Suppressor macrophage (primary cell): ENCODE results near the gene MT1F.
A peak's percentile ranks its signal among the peaks of the same experiment; 100 is the strongest.
"Not testable (repeated sequence)": the region's sequence is repeated elsewhere in the genome, so short reads cannot be mapped to it uniquely, and the experiment has no call there.

Experiments used
- DNase-seq, 4 experiments: peaks; one replicate each; pipeline ENCODE4 v3.0.0-alpha.2; 2020 to 2022

MT1F gene

GRCh38 chr16:56672761-56673536 is 15.2 kb downstream of the MT1F start:
- DNase-seq, result no peak

- DNase-seq, result peak; percentile 51 to 62 (median 60)
Measured at GRCh38 chr16:56673921-56674320, 16.2 kb downstream of the MT1F start.

- not testable (repeated sequence) for DNase-seq
Measured at GRCh38 chr16:56674570-56674969, 16.8 kb downstream of the MT1F start.

DNA sequence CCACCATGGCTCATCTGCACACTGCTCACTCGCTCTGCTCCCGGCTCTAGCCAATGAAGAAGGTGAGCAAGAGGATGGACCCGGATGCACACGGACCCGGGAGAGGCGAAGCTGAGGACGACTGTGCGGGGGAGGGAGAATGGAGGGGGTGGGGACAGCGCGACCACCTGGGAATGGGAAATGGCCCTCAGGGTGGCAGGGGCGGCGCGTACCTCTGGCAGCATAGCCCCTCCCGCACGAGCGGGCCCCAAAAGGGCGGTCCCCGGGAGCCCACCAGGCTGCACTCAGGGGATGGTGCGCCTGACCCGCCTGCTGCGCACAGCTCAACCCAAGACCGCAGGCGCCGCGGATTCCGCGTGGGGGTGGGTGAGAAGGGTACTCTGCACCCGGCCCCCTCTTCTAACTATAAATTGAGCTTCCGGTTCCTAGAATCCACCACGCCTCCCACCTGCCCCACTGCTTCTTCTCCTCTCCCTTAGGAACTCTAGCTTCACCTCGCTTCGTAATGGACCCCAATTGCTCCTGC is 18.0 kb downstream of the MT1F start:
- DNase-seq, result no peak

DNA sequence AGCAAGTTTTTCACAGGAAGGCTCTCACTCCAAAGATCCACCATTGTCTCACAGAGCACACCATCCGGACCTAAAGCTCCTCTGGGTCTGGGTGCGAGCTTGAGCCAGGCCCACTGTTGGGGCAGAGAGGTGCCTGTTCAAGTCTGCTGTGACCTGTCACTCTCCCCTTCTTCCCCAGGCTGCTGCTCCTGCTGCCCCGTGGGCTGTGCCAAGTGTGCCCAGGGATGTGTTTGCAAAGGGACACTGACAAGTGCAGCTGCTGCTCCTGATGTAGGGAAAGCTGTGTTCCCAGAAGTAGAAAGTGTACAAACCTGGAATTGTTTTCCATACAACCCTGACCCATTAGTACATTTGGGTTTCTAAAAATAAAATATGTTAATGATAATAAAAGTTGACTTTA is 19.7 kb downstream of the MT1F start:
- DNase-seq, result no peak

DNA sequence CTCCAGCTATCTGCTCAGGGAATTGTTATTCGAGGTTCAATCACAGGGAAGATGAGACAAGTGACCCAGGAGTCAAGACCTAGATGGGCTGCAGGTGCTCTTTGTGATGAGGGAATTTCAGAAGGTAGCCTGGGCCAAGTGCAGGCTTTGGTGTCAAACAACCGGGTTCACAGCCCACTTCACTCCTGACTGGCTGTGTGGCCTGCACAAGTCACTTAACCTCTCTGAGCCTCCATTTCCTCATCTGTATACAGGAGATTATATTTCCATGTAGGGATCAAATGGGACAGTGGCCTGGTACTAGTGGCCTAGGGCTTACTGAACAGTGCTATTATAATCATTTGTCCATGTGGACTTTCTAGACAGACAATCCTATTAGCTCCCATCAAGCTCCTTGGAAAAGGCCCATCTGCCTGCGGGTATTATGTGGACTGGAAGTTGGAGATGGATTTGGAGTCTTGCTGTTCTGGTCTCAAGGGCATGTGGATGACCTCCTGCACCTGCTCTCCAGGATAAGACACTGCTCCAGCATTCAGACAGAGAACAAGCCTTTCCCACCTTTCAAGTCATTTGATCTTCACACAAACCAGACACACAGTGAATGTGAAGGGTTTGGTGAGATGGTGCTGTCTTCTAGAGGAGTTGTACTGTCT is 21.4 kb downstream of the MT1F start:
- no peak for DNase-seq

DNA sequence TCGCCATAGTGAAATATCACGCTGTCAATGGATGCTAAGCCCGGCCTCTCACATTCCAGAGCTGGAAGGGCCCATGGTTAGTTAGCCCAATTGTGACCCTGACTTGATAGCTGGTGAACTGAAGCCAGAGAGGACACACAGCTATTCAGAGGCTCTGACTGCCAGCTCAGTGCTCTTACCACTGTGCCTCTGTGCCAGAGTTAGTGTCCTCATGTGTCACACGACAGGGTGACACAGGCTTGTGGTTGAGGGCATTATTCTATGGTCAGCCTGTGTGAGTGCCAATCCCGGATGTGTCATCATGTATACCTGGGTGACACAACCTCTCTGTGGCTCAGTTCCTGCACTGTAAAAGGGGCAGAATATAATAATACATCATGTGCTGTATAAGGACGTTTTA is 22.1 kb downstream of the MT1F start:
- DNase-seq, result peak in 3 of 4 experiments; percentile 32 to 48 (median 47)

DNA sequence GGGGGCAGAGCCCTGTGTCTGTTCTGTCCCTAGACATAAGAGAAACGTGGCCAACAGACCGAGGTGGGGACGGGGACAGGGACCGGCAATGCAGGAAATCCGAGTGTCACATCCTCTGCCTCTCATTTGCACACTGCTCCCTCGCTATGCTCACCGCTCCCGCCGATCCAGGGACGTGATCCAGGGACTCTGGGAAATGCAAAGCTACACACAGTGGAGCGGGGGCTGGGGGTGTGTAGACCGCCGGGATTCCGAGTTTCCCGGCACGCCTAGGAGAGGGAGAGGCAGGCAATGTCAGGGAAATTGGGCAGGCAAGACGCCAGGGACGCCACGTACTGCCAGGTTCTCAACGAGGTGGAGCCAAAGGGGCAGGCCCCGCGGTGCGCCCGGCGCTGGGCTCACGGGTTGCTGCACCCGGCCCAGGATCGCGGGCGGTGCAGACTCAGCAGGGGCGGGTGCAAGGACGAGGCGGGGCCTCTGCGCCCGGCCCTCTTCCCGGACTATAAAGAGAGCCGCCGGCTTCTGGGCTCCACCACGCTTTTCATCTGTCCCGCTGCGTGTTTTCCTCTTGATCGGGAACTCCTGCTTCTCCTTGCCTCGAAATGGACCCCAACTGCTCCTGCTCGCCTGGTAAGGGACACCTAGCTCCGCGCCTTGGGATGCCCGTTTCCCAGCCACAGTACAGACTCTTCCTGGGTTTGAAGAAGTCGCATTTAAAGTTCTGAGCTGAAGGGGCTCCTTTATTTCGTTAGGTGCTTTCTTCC is 24.4 kb downstream of the MT1F start, which contains the start of gene MT1X:
MT1X (plus strand) TSS at position 532 of the 764 bp plus-strand sequence; CDS start at position 603, 71 bp downstream.
- DNase-seq, result peak; percentile 94 to 98 (median 95)

DNA sequence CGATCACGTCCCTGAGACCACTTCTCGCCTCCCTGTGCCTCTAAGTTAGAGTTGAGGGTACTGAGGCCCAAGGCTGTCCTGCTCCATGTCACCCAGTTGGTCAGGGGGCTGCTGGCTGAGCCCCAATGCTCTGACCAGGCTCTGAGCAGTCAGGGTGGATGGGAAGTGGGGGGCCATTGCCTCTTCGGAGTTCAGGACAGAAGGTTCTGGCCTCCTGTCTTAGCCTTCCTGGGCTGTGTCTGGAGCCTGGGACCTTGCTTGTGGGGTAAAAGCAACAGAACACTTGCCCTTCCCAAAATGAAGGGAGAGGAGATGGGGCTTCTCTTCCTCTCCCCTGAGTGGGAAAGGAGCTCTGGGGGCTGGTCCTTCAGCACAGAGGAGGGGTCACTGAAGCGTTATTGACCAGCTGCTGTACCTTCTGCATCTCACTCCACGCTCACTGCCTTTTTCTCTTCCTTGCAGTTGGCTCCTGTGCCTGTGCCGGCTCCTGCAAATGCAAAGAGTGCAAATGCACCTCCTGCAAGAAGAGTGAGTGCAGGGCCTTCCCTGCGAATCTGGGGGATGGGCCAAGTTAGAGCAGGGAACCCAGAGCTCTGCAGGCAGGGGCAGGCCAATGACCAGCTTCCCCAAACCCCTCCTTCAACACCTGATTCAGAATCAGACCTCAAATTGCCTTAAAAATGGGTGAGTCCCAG is 25.1 kb downstream of the MT1F start:
- DNase-seq, result peak in 1 of 4 experiments; percentile 15

DNA sequence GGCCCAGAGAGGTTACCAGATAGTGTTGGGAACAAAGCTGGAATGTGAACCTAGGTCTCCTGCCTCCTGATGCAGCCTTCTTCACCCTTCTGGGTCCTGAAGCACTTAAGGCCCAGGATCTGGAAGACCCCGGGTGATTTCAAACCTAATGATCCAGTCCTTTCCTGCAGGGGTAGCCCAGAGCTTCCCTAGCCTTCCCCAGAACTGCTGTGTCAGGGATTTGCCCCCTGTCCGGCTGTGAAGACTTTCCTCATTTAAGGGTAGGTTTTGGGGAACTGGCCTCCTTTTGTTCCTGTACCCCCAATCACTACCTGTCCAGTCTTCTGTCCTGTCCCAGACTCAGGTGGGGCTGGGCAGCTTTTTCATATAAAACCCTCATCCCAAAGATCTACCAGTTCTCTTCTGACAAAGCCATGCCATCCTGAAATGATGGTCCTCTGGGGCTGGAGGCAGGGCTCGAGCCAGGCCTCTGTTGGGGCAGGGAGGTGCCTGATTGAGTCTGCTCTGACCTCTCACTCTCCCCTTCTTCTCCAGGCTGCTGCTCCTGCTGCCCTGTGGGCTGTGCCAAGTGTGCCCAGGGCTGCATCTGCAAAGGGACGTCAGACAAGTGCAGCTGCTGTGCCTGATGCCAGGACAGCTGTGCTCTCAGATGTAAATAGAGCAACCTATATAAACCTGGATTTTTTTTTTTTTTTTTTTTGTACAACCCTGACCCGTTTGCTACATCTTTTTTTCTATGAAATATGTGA is 25.8 kb downstream of the MT1F start:
- DNase-seq, result no peak

GRCh38 chr16:56684256-56684925 is 26.6 kb downstream of the MT1F start:
- DNase-seq, result no peak

- DNase-seq, result no peak
Measured at GRCh38 chr16:56684926-56685590, 27.3 kb downstream of the MT1F start.

GRCh38 chr16:56686758-56687157 is 29.0 kb downstream of the MT1F start:
- no peak for DNase-seq

DNA sequence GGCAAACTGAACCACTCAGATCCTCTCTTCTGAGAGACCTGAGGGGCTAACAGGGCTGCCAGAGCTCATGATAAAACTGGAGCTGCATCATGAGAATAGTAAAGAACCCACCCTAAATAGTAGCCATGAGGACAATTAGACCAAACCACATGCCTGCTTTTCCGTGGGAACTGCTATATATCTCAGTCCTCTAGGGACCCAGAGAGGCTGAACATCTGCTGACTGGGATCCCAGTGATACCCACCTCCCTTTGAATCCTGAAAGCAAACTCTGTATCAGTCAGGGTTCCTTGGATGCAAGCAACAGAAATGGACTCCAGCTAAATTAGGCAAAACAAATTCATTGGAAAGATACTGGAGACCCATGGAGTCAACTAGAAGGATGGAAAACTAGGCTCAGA is 31.0 kb downstream of the MT1F start:
- DNase-seq, result no peak

DNA sequence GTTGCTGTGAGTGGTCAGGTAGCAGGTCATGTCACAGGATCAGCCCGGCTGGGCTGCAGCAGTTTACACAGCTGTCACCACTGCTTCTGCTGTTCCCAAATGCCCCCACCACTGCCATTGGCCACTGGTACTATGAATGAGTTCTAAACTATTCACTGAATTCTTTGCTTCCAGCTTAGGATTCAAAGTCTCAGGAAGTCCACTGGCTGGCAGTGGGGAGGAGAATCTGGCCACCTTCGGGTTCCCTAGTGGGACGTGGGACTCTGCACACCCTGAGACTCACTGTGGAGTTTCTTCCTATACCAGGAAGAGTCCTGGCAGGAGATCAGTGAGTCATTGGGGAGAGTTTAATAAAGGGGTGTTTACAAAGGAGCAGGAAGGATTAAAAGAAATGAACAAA is 31.4 kb downstream of the MT1F start:
- no peak for DNase-seq

- no peak for DNase-seq
Measured at GRCh38 chr16:56690420-56691122, 32.8 kb downstream of the MT1F start.

DNA sequence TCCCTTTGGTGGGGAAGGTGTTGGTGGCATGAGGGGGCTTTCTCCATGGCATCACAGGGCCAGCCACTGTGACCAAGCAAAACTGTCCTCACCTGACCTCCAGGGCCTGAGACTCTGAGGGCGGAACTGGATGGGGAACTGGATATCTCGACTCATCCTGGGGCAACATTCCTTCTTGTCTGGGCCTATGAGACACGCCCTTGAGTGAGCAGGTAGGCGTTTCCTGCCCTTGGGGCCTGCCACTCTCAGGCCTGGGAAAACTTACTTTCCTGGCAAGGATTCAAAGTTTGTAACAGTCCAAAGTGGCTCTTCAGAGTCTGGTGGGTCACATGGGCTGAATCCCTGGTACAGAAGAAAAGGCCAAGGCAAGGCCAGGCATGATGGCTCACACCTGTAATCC is 34.1 kb downstream of the MT1F start:
- peak; percentile 47 to 80 (median 66) for DNase-seq

DNA sequence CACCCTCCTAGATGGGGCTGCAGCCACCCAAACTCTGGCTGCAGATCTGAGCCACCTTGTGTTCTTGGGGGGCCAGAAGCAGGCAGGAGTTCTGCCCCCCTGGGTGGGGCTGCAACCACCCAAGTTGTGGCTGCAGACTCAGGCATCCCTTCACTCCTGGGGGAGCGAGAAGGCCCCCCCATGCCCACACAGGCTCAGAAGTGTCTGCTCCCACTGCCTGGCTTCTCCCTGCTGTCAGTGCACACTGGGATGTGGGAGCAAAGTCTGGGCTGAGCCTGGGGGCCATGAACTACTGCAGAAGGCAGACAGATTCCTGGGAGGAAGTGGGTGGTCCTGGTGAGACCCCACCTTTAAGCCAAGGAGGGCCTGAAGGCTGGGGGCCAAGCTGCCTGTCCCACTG is 37.5 kb downstream of the MT1F start:
- DNase-seq, result no peak

- DNase-seq, result no peak
Measured at GRCh38 chr16:56697456-56698155, 39.8 kb downstream of the MT1F start.
